Activated CD8-positive, alpha-beta T cell treated with anti-CD3 and anti-CD28 coated beads, Interleukin-2, amount 10 ng/mL, durations not matched to agents 7 days and 5 days (primary cell): ENCODE measurements around the gene INVS. TPM values are rescaled to one million over a fixed set of nuclear protein-coding genes. Genes with fewer than 3 reads are reported as not detected.
"Not testable (repeated sequence)": the region's sequence is repeated elsewhere in the genome, so short reads cannot be mapped to it uniquely, and the experiment has no call there.

Experiments
- ATAC-seq: fragments of 150-1000 bp; cut with Tn5 transposase; one replicate; pipeline ENCODE4 v1.10.0; 2021; ENCODE audit warnings: moderate library complexity
- CTCF ChIA-PET: fragments of 350-600 bp; sonication (Branson Sonifier 250); formaldehyde crosslinking; loops from one replicate; lab custom pipeline; 2021; ENCODE audit warnings: antibody characterized with exemption; lab: Charles Lee
- POLR2A ChIA-PET: fragments of 350-600 bp; sonication (Branson Sonifier 250); formaldehyde crosslinking; loops from one replicate; lab custom pipeline; 2021; ENCODE audit warnings: antibody characterized with exemption; lab: Charles Lee
- DNase-seq: peaks from one replicate; pipeline ENCODE4 v3.0.0-alpha.2; 2020
- H3K27ac Mint-ChIP-seq: one replicate; pipeline ENCODE4 v1.8.0; 2021; ENCODE audit warnings: mild to moderate bottlenecking, mixed read lengths
- H3K27me3 Mint-ChIP-seq: one replicate; pipeline ENCODE4 v1.8.0; 2021; ENCODE audit warnings: low read depth, mixed read lengths
- H3K36me3 Mint-ChIP-seq: one replicate; pipeline ENCODE4 v1.8.0; 2021; ENCODE audit warnings: low read depth, mixed read lengths
- H3K4me1 Mint-ChIP-seq: one replicate; pipeline ENCODE4 v1.8.0; 2021; ENCODE audit warnings: low read depth, mixed read lengths
- H3K4me3 Mint-ChIP-seq: one replicate; pipeline ENCODE4 v1.8.0; 2021; ENCODE audit warnings: mild to moderate bottlenecking, mixed read lengths
- H3K9me3 Mint-ChIP-seq: one replicate; pipeline ENCODE4 v1.8.0; 2022; ENCODE audit warnings: mixed read lengths; ENCODE audit not compliant: insufficient read depth
- total RNA-seq, 2 experiments: library from RNA; stranded (reverse); gene quantifications; one replicate each; pipeline ENCODE4 v1.2.3, GENCODE V29; 2021

Gene INVS
- total RNA-seq, 2 experiments from 2014 or later: 19.8 to 21.8 TPM

DNA sequence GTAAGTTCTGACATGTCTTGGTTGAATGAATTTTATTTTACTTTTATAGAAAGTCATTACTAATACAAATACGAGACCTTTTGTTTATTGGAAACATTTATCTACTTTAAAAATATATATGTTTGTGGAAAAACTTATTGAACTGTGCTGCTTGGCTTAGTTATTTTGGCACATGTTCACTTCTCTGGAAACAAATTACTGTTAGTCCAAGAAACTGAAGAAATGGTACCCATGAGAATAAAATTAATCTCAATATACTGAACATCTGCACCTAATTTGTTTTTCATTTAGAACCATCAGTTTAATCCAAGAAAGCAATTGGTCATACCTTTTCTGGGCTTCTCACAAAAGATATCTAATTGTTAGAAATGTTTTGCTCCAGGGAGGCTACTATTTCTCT, 32.2 kb downstream of the INVS start:
- ChIA-PET POLR2A (no interaction called here), CTCF (interaction anchor here (1.2 kb wide), 2 partner anchors 11 to 19 kb away, joined by 3 read pairs; no protein-coding TSS in a partner anchor)
- ATAC-seq (no peak), DNase-seq (no peak)
- no peak overlapping the region for H3K4me3 Mint-ChIP-seq
- peaks cover 12% of the 10 kb centered on the region for H3K36me3 Mint-ChIP-seq
- H3K4me1 Mint-ChIP-seq: no peaks in the 10 kb centered on the region
- H3K9me3 Mint-ChIP-seq: no peaks in the 10 kb centered on the region
- H3K27me3 Mint-ChIP-seq: no peaks in the 10 kb centered on the region
- no peak overlapping the region for H3K27ac Mint-ChIP-seq

DNA sequence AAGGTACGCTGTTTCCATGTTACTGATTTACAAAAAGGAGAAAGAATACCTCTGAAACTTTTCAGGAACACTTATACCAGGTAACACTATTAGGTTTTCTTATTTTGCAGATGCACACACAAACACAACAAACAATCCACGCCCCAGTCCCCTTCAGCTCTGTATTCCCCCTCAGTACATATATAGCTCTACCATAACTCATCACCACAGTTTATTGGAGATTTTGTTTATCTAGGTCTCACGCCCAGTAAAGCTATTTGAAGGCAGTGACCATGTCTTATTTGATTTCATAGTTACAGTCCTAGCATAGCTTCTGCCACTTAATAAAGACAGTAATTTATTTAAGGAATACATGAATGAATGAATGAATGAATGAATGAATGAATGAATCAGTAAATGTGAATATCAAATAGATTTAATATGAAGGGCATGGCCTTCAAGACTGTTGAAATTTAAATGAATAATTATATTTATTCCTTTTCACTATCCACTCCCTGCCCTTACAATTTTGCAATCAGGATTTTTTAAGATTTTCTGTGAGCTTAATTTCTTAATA, 32.9 kb downstream of the INVS start:
- Mint-ChIP-seq H3K4me3 (no peak overlapping the region), H3K9me3 (no peaks in the 10 kb centered on the region), H3K4me1 (no peaks in the 10 kb centered on the region), H3K27me3 (no peaks in the 10 kb centered on the region), H3K27ac (no peak overlapping the region), H3K36me3 (peaks cover 10% of the 10 kb centered on the region)
- POLR2A ChIA-PET: no interaction called here
- CTCF ChIA-PET: interaction anchor here (1.2 kb wide), 1 partner anchor 18 kb away, joined by 3 read pairs; no protein-coding TSS in a partner anchor
- DNase-seq (no peak), ATAC-seq (no peak)

DNA sequence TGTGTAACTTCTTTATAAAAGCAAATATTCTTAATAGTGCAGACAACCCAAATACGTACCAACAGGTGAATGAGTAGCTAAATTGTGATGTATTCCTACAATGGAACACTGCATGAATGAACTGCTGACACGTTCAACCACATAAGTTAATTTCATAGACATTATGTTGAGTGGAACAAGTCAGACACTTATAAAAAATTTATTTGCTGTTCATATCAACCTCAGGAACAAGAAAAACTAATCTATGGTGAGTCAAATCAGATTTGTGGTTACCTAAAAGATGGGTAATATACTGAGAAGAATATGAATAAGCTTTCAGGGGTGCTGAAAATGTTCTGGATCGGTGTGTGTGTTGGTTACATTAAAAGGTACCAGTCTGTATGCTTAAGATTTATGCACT, 35.7 kb downstream of the INVS start:
- no peak for ATAC-seq
- no peak for DNase-seq
- CTCF ChIA-PET: no interaction called here

DNA sequence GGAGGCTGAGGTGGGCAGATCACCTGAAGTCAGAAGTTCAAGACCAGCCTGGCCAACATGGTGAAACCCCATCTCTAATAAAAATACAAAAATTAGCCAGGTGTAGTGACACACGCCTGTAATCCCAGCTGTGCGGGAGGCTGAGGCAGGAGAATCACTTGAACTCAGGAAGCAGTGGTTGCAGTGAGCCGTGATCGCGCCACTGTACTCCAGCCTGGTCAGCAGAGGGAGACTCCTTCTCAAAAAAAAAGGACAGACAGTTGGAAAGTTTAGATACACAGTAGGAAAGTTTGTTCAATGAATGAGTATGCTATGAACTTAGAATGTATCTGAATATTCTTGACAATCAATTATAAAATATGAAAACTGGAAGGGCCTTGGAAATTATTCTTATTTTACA, 37.8 kb downstream of the INVS start:
- H3K36me3 Mint-ChIP-seq, H3K27me3 Mint-ChIP-seq, ATAC-seq, POLR2A ChIA-PET, CTCF ChIA-PET, H3K27ac Mint-ChIP-seq, H3K9me3 Mint-ChIP-seq, DNase-seq, H3K4me1 Mint-ChIP-seq, H3K4me3 Mint-ChIP-seq: not testable (repeated sequence)

More for the DNA sequence above, 35.7 kb downstream of the INVS start:
- Mint-ChIP-seq H3K4me1 (no peaks in the 10 kb centered on the region), H3K27me3 (no peaks in the 10 kb centered on the region), H3K9me3 (no peaks in the 10 kb centered on the region), H3K36me3 (peaks cover 10% of the 10 kb centered on the region), H3K4me3 (no peak overlapping the region), H3K27ac (no peak overlapping the region)
- POLR2A ChIA-PET: no interaction called here

DNA sequence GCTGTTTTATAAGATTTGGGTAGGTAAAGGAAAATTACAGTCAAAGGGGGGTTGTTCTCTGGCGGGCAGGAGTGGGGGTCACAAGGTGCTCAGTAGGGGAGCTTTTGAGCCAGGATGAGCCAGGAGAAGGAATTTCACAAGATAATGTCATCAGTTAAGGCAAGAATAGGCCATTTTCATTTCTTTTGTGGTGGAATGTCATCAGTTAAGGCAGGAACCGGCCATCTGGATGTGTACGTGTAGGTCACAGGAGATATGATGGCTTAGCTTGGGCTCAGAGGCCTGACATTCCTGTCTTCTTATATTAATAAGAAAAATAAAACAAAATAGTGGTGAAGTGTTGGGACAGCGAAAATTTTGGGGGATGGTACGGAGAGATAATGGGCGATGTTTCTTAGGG, 41.3 kb downstream of the INVS start:
- ATAC-seq, H3K4me3 Mint-ChIP-seq, H3K9me3 Mint-ChIP-seq, POLR2A ChIA-PET, CTCF ChIA-PET, H3K4me1 Mint-ChIP-seq, H3K27ac Mint-ChIP-seq, DNase-seq, H3K36me3 Mint-ChIP-seq, H3K27me3 Mint-ChIP-seq: not testable (repeated sequence)

DNA sequence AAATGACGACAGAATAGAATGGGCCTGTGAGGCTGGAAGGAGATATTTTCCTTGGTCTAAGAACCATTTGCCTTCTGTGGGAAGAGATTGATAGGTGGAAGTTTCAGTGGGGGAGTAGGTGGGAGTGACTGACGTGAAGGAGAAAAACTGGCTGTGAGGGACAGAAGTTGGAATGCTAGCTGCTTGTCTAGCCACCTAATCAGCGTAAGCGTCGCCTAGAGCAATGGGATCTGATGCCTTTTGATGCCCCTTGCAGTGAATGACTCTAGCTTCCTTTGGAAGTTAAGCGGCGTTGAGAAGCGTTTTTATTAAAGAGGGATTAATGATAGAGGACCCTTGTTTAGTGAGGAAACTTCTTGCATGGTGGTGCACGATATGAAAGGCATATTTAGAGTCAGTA, 42.8 kb downstream of the INVS start:
- H3K4me3 Mint-ChIP-seq, H3K27me3 Mint-ChIP-seq, CTCF ChIA-PET, H3K36me3 Mint-ChIP-seq, DNase-seq, POLR2A ChIA-PET, H3K27ac Mint-ChIP-seq, H3K4me1 Mint-ChIP-seq, ATAC-seq, H3K9me3 Mint-ChIP-seq: not testable (repeated sequence)

DNA sequence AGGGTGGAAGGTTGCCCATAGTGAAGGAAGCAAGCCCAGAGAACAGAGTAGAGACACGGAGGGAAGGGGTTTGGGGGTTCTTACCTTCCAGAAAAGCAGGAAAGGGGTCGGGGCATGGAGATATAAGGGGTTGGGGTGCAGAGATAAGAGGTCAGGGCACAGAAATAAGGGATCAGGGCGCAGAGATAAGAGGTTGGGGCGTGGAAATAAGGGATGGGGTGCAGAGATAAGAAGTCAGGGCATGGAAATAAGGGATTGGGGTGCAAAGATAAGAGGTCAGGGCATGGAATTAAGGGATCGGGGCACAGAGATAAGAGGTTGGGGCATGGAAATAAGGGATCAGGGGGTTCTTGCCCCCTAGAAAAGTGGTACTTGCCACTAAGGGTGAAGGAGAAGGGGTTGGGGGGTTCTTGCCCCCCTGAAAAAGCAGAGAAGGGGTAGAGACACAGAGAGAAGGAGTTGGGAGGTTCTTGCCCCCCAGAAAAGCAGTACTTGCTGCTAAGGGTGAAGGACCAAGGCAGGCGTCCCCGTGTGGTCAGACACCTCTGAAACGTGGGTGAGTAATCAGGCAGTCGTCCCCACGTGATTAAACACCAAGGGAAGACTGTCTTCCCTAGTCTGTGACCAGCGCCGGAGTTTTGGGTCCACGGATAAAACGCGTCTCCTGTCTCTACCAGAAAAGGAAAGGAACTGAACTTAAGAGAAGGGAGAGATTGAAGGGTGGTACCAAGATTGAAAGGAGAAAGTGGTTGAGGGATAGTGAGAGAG, 46.3 kb downstream of the INVS start:
- H3K27ac Mint-ChIP-seq, CTCF ChIA-PET, ATAC-seq, H3K27me3 Mint-ChIP-seq, H3K9me3 Mint-ChIP-seq, DNase-seq, H3K4me1 Mint-ChIP-seq, POLR2A ChIA-PET, H3K36me3 Mint-ChIP-seq, H3K4me3 Mint-ChIP-seq: not testable (repeated sequence)

DNA sequence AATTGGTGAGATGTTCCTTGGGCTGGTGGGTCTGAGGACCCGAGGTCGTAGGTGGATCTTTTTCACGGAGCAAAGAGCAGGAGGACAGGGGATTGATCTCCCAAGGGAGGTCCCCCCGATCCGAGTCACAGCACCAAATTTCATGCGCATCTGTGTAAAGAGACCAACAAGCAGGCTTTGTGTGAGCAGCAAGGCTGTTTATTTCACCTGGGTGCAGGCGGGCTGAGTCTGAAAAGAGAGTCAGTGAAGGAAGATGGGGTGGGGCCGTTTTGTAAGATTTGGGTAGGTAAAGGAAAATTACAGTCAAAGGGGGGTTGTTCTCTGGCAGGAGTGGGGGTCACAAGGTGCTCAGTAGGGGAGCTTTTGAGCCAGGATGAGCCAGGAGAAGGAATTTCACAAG, 46.9 kb downstream of the INVS start:
- H3K9me3 Mint-ChIP-seq, H3K36me3 Mint-ChIP-seq, H3K4me1 Mint-ChIP-seq, CTCF ChIA-PET, ATAC-seq, H3K27ac Mint-ChIP-seq, H3K27me3 Mint-ChIP-seq, DNase-seq, POLR2A ChIA-PET, H3K4me3 Mint-ChIP-seq: not testable (repeated sequence)

DNA sequence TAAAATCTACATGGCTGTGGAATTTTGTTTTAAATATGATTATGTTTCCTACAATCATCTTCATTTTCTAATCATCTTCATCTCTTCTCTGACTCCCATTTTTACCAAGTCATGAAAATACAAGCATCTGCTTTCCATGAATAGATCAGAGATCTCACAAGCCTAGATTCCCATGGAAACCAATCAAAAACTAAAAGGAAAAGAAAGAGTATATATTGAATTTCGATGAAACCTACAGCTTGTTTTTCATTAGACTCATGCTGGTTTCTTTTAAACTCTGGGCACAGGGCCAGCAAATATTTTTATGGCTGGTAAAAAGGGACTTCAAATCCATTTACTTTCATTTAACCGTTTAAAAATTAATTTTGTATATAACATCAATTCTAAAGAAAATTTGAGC, 51.2 kb downstream of the INVS start:
- ATAC-seq (no peak), DNase-seq (no peak)
- Mint-ChIP-seq H3K9me3 (no peaks in the 10 kb centered on the region), H3K36me3 (no peaks in the 10 kb centered on the region), H3K27ac (no peak overlapping the region), H3K4me1 (no peaks in the 10 kb centered on the region), H3K4me3 (no peak overlapping the region), H3K27me3 (no peaks in the 10 kb centered on the region)
- POLR2A ChIA-PET: no interaction called here
- CTCF ChIA-PET: interaction anchor here (1.1 kb wide), 1 partner anchor 18 kb away, joined by 3 read pairs; no protein-coding TSS in a partner anchor

DNA sequence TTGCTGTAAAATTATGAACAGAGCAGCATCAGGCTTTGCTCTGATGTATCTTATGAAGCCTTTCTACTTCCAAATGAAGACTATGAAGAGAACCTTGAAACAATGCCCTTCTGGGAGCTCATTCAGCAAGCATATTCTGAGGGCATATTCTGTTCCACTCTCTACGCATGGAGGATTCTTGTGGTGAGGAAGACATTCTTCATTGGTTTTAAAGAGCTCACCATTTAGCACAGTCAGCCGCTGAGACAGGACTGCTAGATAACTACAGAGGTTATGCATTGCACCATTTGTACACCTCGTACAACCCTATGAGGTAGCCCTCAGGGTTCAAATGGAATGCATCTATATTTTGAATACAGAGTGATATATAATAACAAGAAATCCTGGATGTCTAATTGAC, 61.0 kb downstream of the INVS start:
- no peak for DNase-seq
- CTCF ChIA-PET: interaction anchor here (1.1 kb wide), 1 partner anchor 15 kb away, joined by 3 read pairs; no protein-coding TSS in a partner anchor
- no peaks in the 10 kb centered on the region for H3K4me1 Mint-ChIP-seq

DNA sequence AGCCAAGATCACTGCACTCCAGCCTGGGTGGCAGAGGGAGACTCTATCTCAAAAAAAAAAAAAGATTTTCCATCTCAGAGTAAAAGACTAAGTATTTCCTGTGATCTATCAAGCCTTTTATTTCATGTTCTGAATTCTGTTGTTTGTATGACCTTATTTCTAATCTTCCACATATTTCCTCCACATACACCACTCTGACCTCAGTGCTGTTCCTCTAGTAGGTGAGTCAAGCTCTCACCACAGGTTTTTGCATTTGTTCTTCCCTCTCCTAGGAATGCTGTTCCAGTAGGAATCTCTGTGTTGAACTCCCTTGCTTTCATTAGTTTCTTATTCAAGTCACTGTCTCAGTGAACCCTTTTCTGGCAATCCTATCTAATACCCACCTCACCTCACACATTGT, 68.1 kb downstream of the INVS start:
- DNase-seq (no peak), ATAC-seq (no peak)
- ChIA-PET POLR2A (no interaction called here), CTCF (no interaction called here)
- Mint-ChIP-seq H3K4me3 (no peak overlapping the region), H3K9me3 (no peaks in the 10 kb centered on the region), H3K27me3 (no peaks in the 10 kb centered on the region), H3K36me3 (peaks cover 5% of the 10 kb centered on the region), H3K4me1 (no peaks in the 10 kb centered on the region), H3K27ac (no peak overlapping the region)

More for the DNA sequence above, 61.0 kb downstream of the INVS start:
- POLR2A ChIA-PET: no interaction called here
- Mint-ChIP-seq H3K36me3 (peaks cover 3% of the 10 kb centered on the region), H3K27me3 (no peaks in the 10 kb centered on the region), H3K9me3 (no peaks in the 10 kb centered on the region), H3K4me3 (no peak overlapping the region), H3K27ac (no peak overlapping the region)
- no peak for ATAC-seq

DNA sequence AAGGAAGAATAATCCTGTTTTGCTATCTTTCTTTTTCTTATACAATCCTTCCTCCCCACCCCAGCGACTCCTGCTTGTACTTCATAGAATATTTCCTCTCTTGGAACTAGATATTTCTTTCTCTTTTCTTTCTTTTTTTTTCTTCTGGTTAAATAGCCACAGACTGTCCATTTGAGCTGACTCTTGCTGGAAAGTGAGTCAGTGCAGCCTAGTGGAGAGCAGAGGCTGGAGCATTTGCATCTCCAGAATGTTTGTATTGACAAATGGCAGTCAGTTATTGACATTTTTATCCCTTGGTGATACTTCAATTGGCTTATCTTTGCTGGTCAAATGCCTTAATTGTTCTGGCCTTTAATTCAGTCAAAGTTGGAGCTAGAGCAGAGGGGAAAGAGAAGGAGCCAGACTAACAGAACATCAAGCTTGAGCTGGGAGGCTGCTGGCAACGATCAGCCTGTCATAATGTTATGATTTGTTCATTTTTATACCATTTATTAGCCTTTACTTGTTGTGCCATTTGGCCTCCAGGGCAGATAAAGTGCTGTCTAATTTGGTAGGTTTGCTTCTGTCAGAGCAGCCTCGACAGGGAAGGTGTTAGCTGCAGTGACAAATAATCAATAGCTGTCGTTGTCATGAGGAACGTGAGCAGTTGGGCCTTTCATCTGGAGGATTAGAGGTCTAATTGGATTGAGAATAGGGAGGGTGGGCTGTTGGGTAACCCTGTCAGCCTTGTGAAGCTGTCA, 69.0 kb downstream of the INVS start:
- peaks cover 13% of the 10 kb centered on the region for H3K36me3 Mint-ChIP-seq
- H3K27ac Mint-ChIP-seq: no peak overlapping the region
- ATAC-seq (no peak), DNase-seq (no peak)
- H3K27me3 Mint-ChIP-seq: no peaks in the 10 kb centered on the region
- ChIA-PET CTCF (interaction anchor here (1.0 kb wide), 1 partner anchor 35 kb away, joined by 3 read pairs; no protein-coding TSS in a partner anchor), POLR2A (no interaction called here)
- no peaks in the 10 kb centered on the region for H3K9me3 Mint-ChIP-seq
- no peaks in the 10 kb centered on the region for H3K4me1 Mint-ChIP-seq
- H3K4me3 Mint-ChIP-seq: no peak overlapping the region
